Hypothalamus (tissue), 51 donors: ENCODE results near the gene LRP10.

Experiments
- DNase-seq, 51 donors: peaks; one replicate each; lab custom pipeline; 2025; lab: John Stamatoyannopoulos, UW

The LRP10 gene

DNA sequence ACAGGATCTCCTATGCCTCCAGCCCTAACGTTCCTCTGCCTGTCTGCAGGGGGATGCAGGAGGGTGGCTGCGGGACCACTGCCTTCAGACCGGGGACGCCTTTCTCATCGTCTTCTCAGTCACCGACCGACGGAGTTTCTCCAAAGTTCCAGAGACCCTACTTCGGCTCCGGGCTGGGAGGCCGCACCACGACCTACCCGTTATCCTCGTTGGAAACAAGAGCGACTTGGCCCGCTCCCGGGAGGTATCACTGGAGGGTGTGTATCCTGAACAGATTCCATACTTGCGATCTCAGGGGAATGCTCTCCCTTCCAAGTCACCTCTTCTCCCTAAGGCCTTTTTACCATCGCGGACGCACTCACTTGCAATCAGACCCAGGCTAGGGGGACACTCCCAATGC is 14.4 kb downstream of the LRP10 start:
- no peak for DNase-seq

DNA sequence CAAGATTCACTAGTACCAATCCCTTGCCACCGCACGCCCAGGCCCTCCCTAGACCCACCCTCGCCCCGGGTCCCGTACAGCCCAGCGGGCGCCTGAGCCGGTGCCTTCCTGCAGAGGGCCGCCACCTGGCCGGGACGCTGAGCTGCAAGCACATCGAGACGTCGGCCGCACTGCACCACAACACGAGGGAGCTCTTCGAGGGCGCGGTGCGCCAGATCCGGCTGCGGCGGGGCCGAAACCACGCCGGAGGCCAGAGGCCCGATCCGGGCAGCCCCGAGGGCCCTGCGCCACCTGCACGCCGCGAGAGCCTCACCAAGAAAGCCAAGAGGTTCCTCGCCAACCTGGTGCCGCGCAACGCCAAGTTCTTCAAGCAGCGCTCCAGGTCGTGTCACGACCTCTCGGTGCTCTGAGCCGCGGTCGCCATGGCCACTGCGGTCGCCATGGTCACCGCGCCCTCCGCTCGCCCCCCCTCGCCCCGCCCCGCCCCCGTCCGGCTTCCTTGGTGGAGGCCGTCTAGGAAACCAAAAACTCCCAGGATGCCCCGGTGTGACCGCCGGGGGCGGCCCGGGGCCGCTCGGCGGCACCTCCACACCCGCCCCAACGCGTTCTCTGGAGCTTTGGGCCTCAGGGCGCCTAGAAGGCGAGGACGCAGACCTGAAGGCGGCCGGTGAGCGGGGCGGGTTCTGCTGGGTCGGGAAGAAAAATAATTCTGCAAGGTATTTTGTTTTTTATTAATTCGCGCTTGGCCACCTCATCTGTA is 15.1 kb downstream of the LRP10 start:
- DNase-seq, result peak in 32 of 51 donors; percentile 4 to 68 (median 32)

DNA sequence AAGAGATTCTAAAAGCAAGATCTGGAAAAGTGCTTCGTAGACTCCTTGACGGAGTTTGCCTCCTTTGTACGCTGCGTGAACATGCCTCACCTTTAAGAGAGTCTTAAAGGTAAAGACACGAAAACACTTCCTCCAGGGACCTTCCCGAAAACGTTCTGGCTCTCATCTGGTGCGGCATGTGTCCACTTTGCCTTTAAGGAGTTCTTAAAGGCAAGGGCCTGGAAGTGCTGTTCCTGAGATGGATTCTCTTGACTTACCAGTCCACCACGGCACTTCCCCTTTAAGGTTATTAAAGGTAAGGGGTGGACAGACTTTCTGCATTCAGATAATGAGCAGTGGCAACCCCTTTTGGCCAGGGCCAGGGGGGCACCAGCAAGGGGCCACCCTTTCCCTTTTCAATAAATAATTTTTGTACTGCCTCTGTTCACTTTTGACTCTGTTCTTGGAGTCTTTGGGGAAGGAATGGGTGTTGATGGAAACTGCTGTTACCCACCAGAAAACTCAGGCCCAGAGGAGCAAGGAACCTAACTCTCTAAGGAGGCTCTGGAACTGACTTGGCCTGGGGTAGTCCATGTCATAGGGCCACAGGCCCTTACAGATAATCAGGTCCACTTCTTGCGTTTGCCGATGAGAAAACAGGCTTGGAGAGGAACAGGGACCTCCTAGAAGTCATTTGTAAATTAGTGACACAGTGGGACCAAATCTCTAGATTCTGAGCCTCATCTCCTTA is 15.9 kb downstream of the LRP10 start:
- DNase-seq, result peak in 9 of 51 donors; percentile 11 to 40 (median 26)

DNA sequence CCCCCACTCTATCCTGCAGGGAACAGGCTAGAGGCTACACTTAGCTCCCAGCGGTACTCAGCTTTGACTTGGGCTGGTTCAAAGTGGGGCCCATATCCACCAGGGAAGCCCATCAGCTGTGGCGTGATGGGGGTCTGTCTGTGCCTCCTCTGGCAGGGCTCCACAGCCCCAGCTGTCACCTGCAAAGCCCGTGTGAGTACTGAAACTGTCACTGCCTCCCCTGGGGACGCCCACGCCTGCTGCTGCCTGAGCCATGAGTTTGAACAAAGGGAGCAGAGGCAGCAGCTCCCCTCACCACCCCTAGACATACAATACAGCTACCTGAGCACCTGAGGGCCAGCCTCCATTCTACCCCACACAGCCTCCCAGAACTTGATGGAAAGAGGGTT is 16.4 kb downstream of the LRP10 start:
- DNase-seq, result peak in 4 of 51 donors; percentile 9 to 34 (median 24)

DNA sequence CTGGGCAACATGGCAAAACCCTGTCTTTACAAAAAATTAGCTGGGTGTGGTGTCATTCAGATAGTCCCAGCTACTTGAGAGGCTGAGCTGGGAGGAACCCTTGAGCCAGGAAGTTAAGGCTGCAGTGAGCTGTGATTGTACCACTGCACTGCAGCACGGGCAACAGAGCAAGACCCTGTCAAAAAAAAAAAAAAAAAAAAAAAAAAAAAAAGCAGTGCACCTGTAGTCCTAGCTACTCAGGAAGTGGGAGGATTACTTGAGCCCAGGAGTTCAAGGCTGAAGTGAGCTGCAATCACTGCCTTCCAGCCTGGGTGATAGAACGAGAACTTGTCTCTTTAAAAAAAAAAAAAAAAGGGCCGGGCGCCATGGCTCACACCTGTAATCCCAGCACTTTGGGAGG is 17.1 kb downstream of the LRP10 start:
- DNase-seq, result no peak

DNA sequence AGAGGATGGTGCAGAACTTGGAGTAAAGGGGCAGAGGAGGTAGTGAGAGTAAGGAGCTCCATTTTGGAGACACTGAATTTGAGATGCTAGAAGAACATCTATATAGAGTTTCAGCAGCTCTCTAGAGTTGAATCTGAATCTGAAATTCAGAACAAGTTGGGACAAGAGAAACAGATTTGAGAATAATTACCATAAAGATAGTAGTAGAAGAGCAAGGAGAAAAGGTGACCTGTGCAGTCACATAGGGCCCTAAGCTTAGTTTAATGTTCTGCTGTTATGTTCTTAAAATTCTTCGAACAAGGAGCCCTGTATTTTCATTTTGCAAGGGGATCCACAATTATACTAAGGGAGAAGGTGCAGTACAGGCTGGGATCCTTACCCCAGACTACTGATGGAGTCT is 18.9 kb downstream of the LRP10 start:
- DNase-seq, result no peak

DNA sequence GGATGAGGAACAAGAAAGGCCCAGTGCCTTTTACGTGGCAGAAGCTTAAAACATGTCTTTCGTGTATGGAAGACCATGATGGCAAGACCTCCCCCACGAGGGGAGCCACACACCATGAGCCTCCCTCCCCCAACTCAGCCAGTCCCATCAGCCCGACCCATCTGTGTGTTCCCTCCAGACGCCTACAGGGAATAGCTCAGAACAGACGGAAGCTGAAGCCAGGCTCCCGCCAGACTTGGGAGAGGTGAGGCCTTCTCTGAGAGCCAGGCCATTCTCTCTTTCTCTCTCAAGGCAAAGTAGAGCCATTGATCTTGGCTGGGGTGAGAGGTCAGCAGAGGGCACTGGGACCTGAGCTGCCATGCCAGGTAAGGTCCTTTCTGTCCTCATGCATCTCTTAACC is 20.9 kb downstream of the LRP10 start:
- DNase-seq, result no peak

DNA sequence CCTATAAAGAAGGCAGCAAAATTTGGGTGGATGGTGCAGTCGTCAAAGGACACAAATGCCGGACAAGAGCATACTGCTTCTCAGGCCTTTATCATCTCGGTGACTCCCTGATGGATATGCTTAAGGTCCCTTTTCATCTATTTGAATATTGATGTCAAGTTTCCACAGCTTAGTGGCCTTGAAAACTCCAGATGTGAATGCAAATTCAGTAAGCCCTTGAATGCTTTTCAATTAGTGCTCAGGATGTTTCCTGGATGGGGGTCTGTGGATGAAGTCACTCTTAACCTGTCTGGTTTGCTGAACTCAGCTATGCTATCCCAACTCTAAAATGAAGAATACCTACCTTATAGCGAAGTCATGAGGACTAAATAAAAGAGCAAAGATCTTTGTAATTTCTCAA is 22.2 kb downstream of the LRP10 start:
- DNase-seq, result no peak

DNA sequence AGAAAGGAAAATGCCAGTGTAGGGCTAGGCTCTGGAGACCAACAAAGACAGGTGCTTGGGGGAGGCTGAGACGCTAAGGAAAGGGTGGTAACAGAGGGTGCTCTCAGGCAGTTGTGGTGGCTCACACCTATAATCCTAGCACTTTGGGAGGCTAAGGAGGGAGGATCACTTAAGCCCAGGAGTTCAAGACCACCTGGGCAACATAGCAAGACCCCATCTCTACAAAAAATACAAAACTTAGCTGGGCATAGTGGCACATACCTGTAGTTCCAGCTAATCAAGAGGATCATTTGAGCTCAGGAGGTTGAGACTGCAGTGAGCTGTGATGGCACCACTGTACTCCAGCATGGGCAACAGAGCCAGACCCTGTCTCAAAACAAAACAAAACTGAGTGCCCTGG is 23.9 kb downstream of the LRP10 start:
- DNase-seq, result no peak

DNA sequence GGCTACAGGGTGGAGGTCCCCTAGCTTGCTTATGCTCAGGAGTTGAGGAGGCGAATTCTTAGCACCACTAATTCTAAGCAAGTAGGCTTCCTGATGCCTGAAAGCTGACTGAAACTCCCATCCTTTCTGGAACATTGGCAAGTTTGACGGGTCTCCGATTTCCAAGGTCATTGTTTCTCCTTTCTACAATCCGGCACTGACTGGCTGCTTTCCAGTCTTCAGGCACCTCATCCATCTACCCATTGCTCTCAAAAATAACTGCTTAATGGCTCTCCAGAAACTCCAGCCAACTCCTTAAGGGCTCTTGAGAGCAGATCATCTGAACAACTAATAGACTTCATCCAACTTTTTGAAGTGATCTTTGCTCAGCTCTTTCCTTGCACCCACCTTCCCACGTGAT is 24.8 kb downstream of the LRP10 start:
- no peak for DNase-seq

DNA sequence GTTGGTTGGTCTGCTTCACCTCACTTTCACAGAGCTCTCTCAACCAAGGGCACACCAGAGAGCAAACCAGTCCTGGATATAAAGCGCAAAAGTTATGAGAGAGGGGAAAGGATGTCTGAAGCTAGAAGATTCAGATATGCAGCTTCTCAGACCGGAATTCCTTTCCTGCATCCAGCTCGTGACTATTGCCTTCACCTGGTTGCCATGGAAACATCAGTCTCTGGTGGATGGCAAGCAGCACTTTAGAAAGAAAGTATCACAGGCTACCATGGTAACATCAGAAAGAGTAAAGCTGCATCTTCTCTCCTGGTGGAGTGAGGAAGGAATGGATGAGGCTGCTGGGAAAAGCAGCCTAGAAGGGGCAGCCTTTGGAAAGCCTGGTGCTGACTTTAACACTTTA is 25.2 kb downstream of the LRP10 start:
- peak in 5 of 51 donors; percentile 17 to 31 (median 20) for DNase-seq

DNA sequence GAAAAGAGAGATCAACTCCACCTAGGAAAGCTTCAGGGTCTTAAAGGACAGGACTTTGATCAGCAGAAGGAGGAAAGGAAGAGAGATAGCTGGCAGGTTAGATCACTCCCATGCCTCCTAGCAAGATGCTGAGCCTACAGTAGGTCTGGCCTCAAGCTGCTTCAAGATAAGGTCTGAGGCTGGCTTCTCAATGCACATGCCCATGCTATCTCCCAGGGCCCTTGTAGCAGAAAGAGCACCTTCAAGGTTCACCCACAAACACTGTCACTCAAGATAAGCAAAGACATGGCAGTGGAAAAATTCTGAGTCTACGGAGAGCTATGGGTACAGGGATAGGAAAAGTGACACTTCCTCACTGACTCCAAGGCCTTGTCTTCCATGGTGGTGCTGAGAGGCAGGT is 25.8 kb downstream of the LRP10 start:
- no peak for DNase-seq

DNA sequence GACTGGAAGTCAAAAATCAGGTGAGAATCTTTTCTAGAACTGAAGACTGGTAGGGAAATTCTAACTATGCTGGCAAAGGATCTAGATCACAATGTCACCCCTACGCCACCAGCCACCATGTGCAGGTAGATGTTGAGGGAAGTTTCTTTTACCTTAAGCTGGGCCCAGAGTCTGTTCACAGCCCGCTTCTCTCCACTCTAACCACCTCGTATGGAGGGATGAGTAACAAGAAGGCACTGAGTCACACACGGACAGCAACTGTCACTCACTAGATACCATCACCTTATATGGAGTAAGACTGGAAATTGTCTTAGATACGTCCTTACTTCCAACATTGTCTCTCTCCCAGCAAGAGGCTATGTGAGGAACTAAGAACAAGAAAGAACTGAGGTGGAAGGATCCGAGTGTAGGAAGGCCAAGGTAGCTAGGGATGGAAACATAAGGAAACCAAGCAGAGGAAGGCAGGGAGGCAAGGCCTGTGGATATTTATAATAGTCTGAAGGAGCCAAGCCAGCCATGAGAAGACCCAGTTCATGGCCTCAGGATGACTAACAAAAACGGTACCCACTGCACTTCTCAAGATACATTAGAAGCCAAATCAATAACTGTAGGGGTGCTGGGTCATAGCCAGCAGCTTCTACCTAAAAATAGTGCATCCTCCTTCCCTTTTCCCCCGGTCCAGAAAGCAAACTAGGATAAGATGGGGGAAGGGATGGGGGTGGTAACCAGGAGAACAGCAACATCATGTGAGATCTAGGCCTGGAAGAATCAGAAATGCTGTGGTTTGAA is 27.0 kb downstream of the LRP10 start:
- peak in 2 of 51 donors; percentile 12 to 15 for DNase-seq

DNA sequence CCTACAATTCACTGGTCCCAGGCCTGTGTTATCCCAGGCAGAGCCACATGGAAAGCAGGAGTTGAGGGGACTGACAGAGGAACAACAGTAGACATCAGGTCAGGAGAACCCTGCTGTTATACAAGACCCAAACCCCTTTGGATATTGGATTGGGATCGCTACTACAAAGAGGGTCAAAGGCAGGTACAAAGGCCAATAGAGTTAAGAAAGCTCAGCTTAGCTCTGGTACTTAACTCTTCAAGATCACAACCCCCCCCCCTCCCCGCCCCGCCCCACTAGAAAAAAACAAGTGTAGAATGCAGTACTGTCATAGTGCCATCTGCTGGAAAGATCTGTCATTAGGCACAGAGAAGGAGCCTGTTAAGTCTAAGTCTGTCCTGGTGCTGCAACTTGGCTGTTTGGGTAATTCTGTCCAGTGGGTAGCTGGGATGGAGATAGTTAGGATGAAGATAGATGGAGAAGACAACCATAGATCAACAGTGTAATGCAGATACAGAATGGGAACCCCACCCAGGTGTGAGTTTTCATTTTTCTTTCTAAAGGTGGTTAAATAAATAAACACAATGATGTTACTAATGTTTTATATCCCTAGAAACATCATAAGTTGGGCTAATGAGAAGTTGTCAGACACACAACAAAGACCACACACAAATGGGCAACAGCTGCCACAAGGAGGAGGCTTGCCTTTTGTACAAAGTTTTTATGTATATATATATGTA is 28.7 kb downstream of the LRP10 start:
- DNase-seq, result peak in 10 of 51 donors; percentile 3 to 60 (median 18)

DNA sequence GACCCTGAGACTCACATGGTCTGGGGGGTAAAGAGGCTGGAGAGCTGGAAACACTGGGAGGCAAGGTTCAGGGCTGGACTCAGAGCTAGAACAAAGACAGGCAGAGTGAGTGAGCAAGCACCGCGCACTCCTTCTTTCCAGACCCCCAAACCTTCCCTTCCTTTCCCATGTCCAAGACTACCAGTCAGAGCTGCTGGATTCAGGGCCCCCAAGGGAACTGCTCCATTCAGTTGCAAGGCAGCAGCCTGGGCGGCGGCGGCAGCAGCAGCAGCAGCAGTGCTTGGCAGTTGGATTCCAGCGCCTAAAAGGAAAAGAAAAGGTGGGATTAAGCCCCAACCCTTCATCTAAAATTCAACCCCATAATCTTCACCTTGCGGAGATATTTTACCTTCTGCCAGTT is 30.3 kb downstream of the LRP10 start:
- DNase-seq, result no peak

DNA sequence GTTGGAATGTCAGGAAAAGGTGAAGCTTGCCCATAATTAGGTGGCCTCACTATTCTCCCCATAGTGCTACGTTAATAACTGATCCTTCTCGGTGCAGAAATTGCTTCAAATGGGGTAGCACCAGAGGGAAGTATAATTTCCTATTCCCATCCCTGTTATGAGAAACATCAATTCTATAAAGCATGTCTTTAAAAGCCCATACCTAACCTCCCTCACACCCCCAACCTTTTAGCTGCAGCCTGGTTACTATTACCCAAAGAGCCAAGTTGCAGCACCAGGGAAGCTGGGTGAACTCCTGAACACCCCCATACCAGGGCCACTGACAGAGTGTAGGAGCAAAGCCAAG is 32.2 kb downstream of the LRP10 start:
- DNase-seq, result no peak

DNA sequence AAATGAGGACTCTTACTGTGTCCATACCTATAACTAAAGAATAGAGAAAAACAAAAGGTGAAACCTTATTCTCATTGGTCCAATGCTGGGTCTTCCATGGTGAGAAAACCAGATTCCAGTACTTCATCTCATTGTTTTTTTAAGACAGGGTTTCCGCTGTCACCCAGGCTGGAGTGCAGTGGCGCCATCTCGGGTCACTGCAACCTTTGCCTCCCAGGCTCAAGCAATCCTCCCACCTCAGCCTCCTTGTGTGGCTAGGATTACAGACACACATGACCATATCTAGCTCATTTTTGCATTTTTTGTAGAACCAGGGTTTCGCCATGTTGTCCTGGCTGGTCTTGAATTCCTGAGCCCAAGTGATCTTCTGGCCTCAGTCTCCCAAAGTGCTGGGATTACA is 34.1 kb downstream of the LRP10 start:
- no peak for DNase-seq

DNA sequence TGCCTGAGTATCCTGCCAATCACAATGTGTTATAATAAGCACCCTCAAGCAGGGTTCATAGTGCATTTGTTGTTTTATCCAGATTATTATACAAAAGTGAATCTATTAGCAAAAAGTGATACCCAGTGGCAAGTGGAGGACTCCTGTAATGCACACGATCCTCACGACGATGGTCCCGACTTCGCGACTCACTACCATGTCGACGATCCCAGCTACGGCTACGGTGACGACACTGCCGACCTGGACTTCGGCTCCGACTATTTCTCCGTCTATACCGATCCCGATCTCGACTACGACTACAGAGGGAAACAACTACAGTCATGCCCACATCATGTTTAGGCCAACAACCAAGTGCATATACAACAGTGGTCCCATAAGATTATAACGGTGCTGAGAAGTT is 34.5 kb downstream of the LRP10 start:
- no peak for DNase-seq

DNA sequence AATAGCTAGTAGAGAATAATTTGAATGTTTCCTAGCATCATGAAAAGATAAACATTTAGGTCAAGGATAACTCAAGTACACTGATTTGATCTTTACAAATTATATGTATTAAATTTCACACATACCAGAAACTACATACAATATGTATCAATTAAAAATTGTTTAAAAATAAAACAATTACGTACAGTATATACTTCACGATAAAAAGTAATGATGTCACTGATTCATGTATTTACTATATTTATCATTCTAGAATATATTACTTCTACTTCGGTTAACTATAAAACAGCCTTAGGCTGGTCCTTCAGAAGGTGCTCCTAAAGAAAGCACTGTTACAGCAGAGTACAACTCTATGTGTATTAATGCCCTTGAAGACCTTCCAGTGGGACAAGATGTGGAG is 35.9 kb downstream of the LRP10 start:
- DNase-seq, result no peak

DNA sequence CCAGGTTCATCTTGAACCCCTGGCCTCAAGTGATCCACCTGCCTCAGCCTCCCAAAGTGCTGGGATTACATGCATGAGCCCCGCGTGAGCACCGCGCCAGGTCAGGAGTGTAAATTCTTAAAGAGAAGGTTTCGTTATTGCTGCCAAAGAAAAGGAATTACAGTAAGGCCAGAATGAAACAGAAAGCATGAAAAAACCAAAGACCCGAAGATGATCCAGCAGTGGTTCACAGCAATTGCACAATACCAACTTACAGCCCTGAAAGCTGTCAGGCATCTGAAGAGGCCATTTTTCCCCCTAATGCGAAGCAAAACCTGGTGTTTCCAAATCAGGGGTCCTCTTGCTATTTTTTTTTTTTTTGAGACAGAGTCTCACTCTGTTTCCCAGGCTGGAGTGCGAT is 37.1 kb downstream of the LRP10 start:
- no peak for DNase-seq

DNA sequence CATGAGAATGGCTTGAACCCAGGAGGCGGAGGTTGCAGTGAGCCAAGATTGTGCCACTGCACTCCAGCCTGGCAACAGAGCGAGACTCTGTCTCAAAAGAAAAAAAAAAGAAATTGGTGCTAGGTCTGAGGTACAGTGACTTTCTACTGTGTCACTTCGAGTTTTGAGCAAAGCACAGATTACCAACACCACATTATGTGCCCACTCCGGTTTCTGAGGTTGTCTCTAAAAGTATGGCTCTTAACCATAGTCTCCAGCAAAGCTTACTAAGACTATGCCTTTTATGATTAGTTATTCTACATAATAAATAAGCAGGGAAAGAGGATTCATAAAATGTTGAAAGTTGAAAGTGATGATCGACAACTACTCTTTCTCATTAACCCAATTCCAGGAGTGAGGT is 39.4 kb downstream of the LRP10 start:
- DNase-seq, result no peak
